K562 (cell line): ENCODE results near the gene SUSD5. TPM values are rescaled to one million over a fixed set of nuclear protein-coding genes. Genes with fewer than 3 reads are reported as not detected.
"Not testable (repeated sequence)": the region's sequence is repeated elsewhere in the genome, so short reads cannot be mapped to it uniquely, and the experiment has no call there.

Source experiments
- ATAC-seq: fragments of 200-7000 bp; cut with Tn5 transposase; 3 replicates; pipeline ENCODE4 v1.9.1; 2020; ENCODE audit warnings: moderate library complexity
- BruUV-seq: library from RNA; stranded (reverse); fragments of 400-500 nt; replicated peaks from 2 replicates; lab custom pipeline; 2021; lab: Mats Ljungman, UMichigan
- CTCF ChIA-PET: fragments of 300-600 bp; formaldehyde crosslinking; extraction: SDS; loops from one replicate; lab custom pipeline; 2021; ENCODE audit warnings: low intra/inter-chr PET ratio; lab: Yijun Ruan, JAX
- POLR2A ChIA-PET: fragments of 300-600, 350-650 bp; sonication (Branson Sonifier 250); formaldehyde crosslinking; extraction: SDS; loops from one replicate; lab custom pipeline; 2021; ENCODE audit warnings: antibody characterized with exemption, inconsistent platforms; lab: Yijun Ruan, JAX
- DNase-seq, 4 experiments: peaks; one replicate each; pipeline versions ENCODE4 v3.0.0 to v3.0.0-alpha.2; 2011 to 2018; ENCODE audit warnings: low spot score in 3 of 4, mixed read lengths in 3 of 4; ENCODE audit errors: extremely low read depth in 1 of 4
- FAIRE-seq: peaks from 2 replicates; lab custom pipeline; 2011; peaks lifted over from hg19 to GRCh38; lab: Jason Lieb, UNC
- H2AFZ ChIP-seq: 2 replicates; pipeline ENCODE4 v1.6.0; 2011; ENCODE audit warnings: low read depth, low read length, control low read depth, inconsistent platforms
- H3K27ac ChIP-seq: fragments of 200-600 bp; 3 replicates; pipeline ENCODE4 v1.8.0; 2011; ENCODE audit warnings: low read depth, mild to moderate bottlenecking, control low read depth, inconsistent platforms, low read length, moderate library complexity, mixed read lengths; ENCODE audit errors: extremely low read depth
- H3K27me3 ChIP-seq, 2 experiments: fragments of 300-600 bp in 1 of 2; 2 replicates in 1 of 2; 3 replicates in 1 of 2; pipeline versions ENCODE4 v1.6.0 to v1.8.0; 2011; ENCODE audit warnings: inconsistent platforms in 2 of 2, low read length in 2 of 2, mild to moderate bottlenecking in 1 of 2, mixed read lengths in 1 of 2, moderate library complexity in 1 of 2; ENCODE audit not compliant: control insufficient read depth in 2 of 2, insufficient read depth in 2 of 2
- H3K36me3 ChIP-seq: fragments of 300-600 bp; 3 replicates; pipeline ENCODE4 v1.8.0; 2011; ENCODE audit warnings: mild to moderate bottlenecking, low read length, inconsistent platforms; ENCODE audit not compliant: control insufficient read depth, insufficient read depth
- H3K4me1 ChIP-seq, 2 experiments: fragments of 200-600 bp in 1 of 2; replicated peaks in 1 of 2; 2 replicates in 1 of 2; 3 replicates in 1 of 2; pipeline versions ENCODE4 v1.5.1 to v1.8.0; 2011; ENCODE audit warnings: inconsistent platforms in 2 of 2, low read length in 2 of 2, mild to moderate bottlenecking in 1 of 2, mixed read lengths in 1 of 2, moderate library complexity in 1 of 2; ENCODE audit not compliant: control insufficient read depth in 2 of 2, insufficient read depth in 2 of 2
- H3K4me2 ChIP-seq: 2 replicates; pipeline ENCODE4 v1.6.1; 2011; ENCODE audit warnings: low read length, control low read depth, inconsistent platforms, mixed read lengths; ENCODE audit not compliant: insufficient read depth
- H3K4me3 ChIP-seq: fragments of 200-600 bp; sonication (generic), shearing (Covaris generic); 2 replicates; pipeline ENCODE4 v1.5.1; 2016; ENCODE audit warnings: control low read depth, inconsistent platforms
- H3K79me2 ChIP-seq: fragments of 200-600 bp; 3 replicates; pipeline ENCODE4 v1.8.0; 2011; ENCODE audit warnings: low read length, inconsistent platforms; ENCODE audit not compliant: control insufficient read depth, insufficient read depth
- H3K9ac ChIP-seq, 2 experiments: 2 replicates each; pipeline versions ENCODE4 v1.6.0 to v1.6.1; 2011; ENCODE audit warnings: low read depth in 2 of 2, low read length in 2 of 2, control low read depth in 1 of 2, inconsistent platforms in 1 of 2, mild to moderate bottlenecking in 1 of 2, mixed read lengths in 1 of 2; ENCODE audit not compliant: insufficient read depth in 1 of 2
- H3K9me1 ChIP-seq: one replicate; pipeline ENCODE4 v1.6.0; 2011; ENCODE audit warnings: inconsistent platforms, mild to moderate bottlenecking, low read length, moderate library complexity; ENCODE audit not compliant: control insufficient read depth, insufficient read depth
- H3K9me3 ChIP-seq: replicated peaks from 2 replicates; pipeline ENCODE4 v1.5.1; 2011; ENCODE audit warnings: low read depth, low read length, inconsistent platforms; ENCODE audit not compliant: control insufficient read depth, insufficient read depth
- H4K20me1 ChIP-seq: replicated peaks from 2 replicates; pipeline ENCODE4 v1.6.1; 2011; ENCODE audit warnings: low read length, inconsistent platforms, mixed read lengths; ENCODE audit not compliant: control insufficient read depth, insufficient read depth
- DACH1 ChIP-seq: fragments of 450-650 bp; IDR thresholded peaks from 2 replicates; pipeline ENCODE4 v1.6.1; 2018; ENCODE audit not compliant: partially characterized antibody
- IRF1 ChIP-seq: sonication (generic); formaldehyde crosslinking; IDR thresholded peaks from 2 replicates; pipeline ENCODE4 v1.8.0; 2022; ENCODE audit warnings: missing genetic modification reagents, mild to moderate bottlenecking, borderline replicate concordance
- RBM22 ChIP-seq: fragments of 200-400 bp; formaldehyde crosslinking; IDR thresholded peaks from 2 replicates; pipeline ENCODE4 v1.6.1; 2018; ENCODE audit warnings: low read length, low read depth; ENCODE audit not compliant: poor library complexity, severe bottlenecking
- RBM25 ChIP-seq: fragments of 200-400 bp; formaldehyde crosslinking; IDR thresholded peaks from 2 replicates; pipeline ENCODE4 v1.6.1; 2018; ENCODE audit warnings: low read length, low read depth, moderate library complexity; ENCODE audit not compliant: severe bottlenecking
- TAF7 ChIP-seq: fragments of 450-650 bp; IDR thresholded peaks from 2 replicates; pipeline ENCODE4 v1.6.1; 2016; ENCODE audit warnings: missing genetic modification characterization, missing compliant biosample characterization
- ZNF395 ChIP-seq: fragments of 200-800 bp; sonication (Bioruptor generic); IDR thresholded peaks from 2 replicates; pipeline ENCODE4 v1.6.1; 2017; ENCODE audit warnings: missing genetic modification characterization, missing compliant biosample characterization
- WGBS: fragments of 100-300 bp; shearing (Covaris generic); methylation state at CpG from one replicate; pipeline ENCODE4 v1.1.6; 2016; ENCODE audit warnings: low coverage, mixed read lengths; ENCODE audit not compliant: insufficient coverage; ENCODE audit errors: missing lambda C conversion rate; 5-methylcytosine and 5-hydroxymethylcytosine counted together
- in situ Hi-C: fragments of 300-500 bp; cut with MboI; formaldehyde crosslinking; loops from 4 replicates; pipeline ENCODE4 v1.15.0; 2018; ENCODE audit warnings: inconsistent platforms, mixed read lengths
- intact Hi-C: fragments of 100-400 bp; cut with micrococcal nuclease; formaldehyde crosslinking; loops from 2 replicates; pipeline ENCODE4 v1.14.2; 2022
- polyA plus RNA-seq, 8 experiments: library from polyadenylated mRNA; depleted of rRNA in 4 of 8; stranded (reverse) in 5 of 8; unstranded in 3 of 8; fragments of >200 nt; fragmentation: Nextera tagmentation in 2 of 8; fragmentation: Illumina TruSeq in 1 of 8; extraction: Ambion mirVana in 2 of 8; extraction: Trizol in 1 of 8; gene quantifications; 2 replicates each; pipeline versions ENCODE4 v1.2.1 to v1.2.3, GENCODE V29; 2011 to 2014; ENCODE audit warnings: inconsistent platforms in 1 of 8, missing spikeins in 1 of 8
- total RNA-seq, 7 experiments: library from RNA; depleted of rRNA in 6 of 7; stranded (reverse); fragments of >200 nt in 6 of 7; fragmentation: Illumina TruSeq in 2 of 7; extraction: Trizol in 2 of 7; gene quantifications; 2 replicates each; pipeline versions ENCODE4 v1.2.1 to v1.2.3, GENCODE V29; 2011 to 2021; ENCODE audit warnings: low replicate concordance in 1 of 7

Gene SUSD5
- total and polyA plus RNA-seq, 9 of the 15 experiments (the other 6 are each of a cell fraction or from before 2014, with no cell fraction given) = not detected

GRCh38 chr3:33165372-33165771, 53.2 kb downstream of the SUSD5 start (continued):
- TF ChIP-seq TAF7 (tag) (no peak), IRF1 (CRISPR knock-in tag) (no peak), ZNF395 (CRISPR knock-in tag) (no peak), DACH1 (no peak), RBM25 (no peak), RBM22 (no peak)

DNA sequence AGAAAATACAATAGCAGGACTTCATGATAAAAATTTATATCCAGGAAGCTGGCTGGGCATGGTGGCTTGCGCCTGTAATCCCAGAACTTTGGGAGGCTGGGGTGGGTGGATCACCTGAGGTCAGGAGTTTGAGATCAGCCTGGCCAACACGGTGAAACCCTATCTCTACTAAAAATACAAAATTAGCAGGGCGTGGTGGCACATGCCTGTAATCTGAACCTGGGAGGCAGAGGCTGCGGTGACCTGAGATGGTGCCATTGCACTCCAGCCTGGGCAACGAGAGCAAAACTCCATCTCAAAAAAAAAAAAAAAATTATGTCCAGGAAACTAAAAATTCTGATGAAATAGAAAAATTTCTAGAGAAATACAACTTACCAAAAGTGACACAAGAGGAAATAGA, 56.0 kb downstream of the SUSD5 start:
- H4K20me1 ChIP-seq, H3K4me3 ChIP-seq, FAIRE-seq, H2AFZ ChIP-seq, H3K4me1 ChIP-seq, DNase-seq, CTCF ChIA-PET, BruUV-seq, H3K9me1 ChIP-seq, intact Hi-C loops, H3K27ac ChIP-seq, in situ Hi-C loops, H3K36me3 ChIP-seq, ATAC-seq, H3K9ac ChIP-seq, H3K4me2 ChIP-seq, H3K79me2 ChIP-seq, POLR2A ChIA-PET, H3K9me3 ChIP-seq: not testable (repeated sequence)
- peaks cover 20 to 31% of the 10 kb centered on the region in 2 experiments for H3K27me3 ChIP-seq
- 3% methylated on average over 5 of the region's 5 CpGs for WGBS
